OCI-M2 (cell line): Measurements from ENCODE around the gene GON4L.
"Not testable (repeated sequence)": the region's sequence is repeated elsewhere in the genome, so short reads cannot be mapped to it uniquely, and the experiment has no call there.

ENCODE experiments used
- DNase-seq: peaks from one replicate; lab custom pipeline; 2025; ENCODE audit not compliant: unreplicated experiment; lab: John Stamatoyannopoulos, UW

Gene GON4L

GRCh38 chr1:155872527-155872926 lies 15.5 kb upstream of the GON4L start:
- DNase-seq, result no peak

DNA sequence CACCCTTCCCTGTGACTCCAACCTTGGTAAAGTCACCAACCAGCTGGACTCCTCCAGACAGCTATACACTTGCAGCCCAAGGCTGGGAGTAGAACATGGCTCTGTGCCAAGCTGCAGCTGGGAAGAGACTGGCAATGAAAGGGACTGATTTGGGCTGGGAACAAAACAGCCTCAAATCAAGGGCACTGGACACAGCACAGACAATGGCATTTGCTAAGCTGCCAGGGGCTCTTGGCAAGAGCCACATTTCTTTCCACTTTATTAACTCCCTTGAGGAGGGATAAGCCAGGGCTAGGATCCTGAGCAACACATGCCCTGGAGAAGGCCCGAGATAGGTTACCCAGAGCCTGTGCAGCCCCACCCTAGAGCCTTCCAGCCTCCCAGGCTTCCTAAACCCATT lies 14.4 kb upstream of the GON4L start:
- no peak for DNase-seq

GRCh38 chr1:155867766-155868165 lies 10.8 kb upstream of the GON4L start:
- DNase-seq, result no peak

DNA sequence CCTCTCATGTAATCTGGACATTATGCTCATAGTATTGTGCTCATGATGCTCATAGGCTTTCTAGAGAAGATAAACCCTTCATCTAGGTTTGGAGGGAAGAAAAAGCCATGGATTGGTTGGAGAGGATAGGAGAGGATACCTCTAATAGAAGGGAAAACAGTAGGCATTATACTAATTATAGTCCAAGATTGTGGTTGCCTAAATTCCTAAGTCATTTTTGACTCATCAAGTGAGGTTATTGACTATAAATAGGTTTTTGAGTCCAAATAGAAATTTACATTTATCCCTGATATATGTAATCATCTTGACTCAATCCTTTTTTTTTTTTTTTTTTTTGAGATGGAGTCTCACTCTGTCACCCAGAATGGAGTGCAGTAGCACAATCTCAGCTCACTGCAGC lies 7.4 kb upstream of the GON4L start:
- no peak for DNase-seq

GRCh38 chr1:155861896-155862295 lies 4.9 kb upstream of the GON4L start:
- no peak for DNase-seq

- no peak for DNase-seq
These were observed 4.0 kb upstream of the GON4L start for GRCh38 chr1:155860970-155861510.

DNA sequence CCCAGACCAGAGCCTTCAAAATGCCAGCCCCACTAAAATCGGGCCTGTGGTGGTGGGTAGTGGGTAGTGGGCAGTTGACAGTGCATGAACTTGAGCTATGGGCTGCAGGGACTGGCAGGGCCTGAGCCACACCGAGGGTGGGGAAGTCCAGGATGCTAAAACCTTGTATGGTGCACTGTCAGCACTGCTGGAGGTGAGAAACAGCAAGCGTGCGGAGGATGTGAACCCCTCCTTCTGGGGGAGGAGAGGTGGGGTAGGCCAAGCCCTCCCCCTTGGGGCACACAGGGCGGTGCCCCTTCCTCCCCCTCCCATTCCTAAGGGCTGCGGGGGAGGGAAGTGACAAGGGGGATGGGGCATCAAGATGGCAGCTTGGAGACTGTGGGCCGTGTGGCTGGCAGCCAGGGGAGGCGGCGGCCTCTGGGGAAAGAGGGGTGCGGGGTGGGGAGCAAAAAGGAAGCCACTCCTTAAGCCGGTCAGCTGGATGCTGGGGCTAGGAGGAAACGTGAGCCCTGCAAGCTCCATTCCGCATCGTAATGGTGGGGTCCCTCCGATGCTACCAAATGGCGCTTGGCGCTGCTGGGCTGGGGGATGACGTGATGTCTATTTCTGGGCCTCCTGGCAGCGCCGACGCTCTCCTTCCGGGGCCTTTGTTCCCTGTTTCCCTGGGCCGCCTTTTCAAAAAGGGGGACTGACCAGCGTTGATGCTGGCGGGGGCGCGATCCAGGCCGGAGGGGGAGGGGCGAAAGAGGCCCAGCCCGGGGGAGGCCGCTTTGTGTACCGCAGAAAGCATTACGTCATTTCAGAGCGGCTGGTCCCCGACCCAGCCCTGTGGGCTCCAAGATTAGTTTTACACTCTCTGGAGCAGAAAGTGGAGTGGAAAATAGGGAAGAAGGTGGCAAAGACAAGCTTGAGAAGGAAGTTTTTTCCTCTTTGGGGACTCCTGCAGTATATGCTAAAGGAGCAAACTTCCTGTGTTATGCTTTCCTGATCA lies 3.2 kb upstream of the GON4L start:
- no peak for DNase-seq

DNA sequence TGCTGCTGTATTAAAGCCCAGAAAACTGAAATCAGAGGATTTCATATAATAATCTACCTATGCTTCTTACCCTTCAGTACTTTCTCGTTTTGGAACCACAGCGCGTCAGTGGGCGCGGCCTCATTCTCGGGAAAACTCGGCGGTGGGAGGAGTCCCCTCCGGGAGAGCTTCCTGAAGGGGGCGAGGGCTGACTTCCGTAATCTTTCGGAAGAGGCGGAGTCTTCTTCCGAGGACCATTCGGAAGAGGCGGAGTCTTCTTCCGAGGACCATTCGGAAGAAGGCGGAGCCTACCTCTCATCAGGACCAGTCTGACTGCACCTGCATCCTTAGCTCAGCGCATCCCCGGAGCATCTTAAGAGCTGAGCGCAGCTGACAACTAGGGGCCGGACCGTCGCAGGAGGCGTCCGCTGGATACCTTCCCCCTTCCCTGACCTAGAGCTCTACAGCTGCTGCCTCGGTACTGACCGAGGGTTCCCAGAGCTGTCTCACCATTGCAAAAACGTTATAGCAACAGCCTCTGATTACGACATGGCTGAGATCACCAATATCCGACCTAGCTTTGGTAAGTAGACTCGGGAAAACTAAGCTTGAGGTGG lies 2.3 kb upstream of the GON4L start, which contains the start of gene SYT11:
Gene SYT11 (plus strand): TSS at position 334 of the 596 bp plus-strand sequence. CDS start 195 bp downstream, at position 529.
- DNase-seq, result peak; percentile 17

DNA sequence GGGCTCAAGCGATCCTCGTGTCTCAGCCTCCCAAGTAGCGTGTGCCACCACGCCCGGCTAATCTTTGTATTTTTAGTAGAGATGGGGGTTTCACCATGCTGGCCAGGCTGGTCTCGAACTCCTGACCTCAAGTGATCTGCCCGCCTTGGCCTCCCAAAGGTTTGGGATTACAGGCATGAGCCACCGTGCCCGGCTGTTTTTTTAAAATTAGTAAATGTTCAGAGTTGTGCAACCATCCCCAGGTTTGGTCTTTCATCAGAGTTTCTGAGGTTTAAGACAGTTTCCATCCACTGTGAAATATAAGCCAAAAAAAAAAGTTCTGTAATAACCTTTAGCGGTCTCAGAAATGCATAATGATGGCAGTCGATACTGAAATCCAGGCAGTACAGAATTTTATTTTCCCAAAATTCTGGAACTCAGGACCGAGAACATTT lies 1.8 kb upstream of the GON4L start:
- no peak for DNase-seq

DNA sequence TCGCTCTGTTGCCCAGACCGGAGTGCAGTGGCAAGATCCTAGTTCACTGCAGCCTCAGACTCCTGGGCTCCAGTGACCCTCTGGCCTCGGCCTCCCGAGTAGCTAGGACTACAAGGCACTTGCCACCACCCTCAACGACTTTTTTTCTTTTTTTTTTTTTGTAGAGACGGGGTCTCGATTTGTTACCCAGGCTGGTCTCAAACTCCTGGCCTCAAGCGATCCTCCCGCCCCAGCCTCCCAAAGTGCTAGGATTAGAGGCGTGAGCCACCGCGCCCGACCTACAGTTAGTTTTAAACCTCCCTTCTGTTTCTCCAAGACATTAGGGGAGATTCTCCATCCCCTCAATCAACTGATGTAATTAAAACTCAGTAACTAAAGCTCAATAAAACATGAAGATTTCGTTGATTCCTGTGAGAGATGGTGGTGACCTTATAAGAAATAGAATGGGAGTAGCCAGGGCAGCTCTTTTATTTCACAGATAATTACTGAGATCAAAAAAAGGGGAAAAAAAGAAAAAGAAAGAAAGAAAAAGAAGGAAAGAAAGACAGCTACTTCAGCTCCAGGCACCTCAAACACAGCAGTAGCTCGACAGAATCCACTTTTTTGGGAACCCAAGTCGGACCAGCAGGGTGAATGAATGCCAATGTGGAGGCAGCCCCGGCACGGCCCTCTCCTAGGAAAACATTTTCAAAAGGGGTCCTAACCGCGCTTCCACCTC lies 598 bp downstream of the GON4L start:
- no peak for DNase-seq

GRCh38 chr1:155850345-155850744 lies 6.7 kb downstream of the GON4L start:
- DNase-seq, result no peak

- no peak for DNase-seq
These were observed 9.0 kb downstream of the GON4L start for GRCh38 chr1:155847823-155848529.

DNA sequence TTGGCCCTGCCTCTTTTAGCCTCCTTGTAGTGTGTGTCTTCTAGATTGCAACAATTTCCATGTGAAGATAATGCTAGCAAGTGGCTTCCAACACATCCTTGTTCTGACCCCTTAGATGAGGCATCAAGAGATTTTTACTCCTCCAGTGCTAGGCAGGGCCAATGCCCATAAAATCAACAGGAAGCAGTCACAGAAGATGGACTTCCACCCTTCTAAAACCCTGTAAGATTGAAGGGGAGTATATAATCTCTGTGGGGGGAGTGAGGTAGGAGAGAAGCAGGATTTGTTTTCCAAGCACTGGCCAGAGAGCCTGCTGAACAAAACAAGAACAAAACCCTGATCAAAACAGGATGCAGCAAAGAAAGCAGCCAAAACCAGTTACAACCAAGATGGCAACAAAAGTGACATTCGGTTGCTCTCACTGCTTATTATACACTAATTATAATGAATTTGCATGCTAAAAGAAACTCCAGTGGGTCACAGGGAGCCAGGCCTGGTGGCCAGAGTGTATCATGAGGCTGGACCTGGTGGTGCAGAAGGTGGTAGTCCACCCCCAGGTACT lies 12.1 kb downstream of the GON4L start:
- no peak for DNase-seq

GRCh38 chr1:155840386-155840785 lies 16.6 kb downstream of the GON4L start:
- no peak for DNase-seq

DNA sequence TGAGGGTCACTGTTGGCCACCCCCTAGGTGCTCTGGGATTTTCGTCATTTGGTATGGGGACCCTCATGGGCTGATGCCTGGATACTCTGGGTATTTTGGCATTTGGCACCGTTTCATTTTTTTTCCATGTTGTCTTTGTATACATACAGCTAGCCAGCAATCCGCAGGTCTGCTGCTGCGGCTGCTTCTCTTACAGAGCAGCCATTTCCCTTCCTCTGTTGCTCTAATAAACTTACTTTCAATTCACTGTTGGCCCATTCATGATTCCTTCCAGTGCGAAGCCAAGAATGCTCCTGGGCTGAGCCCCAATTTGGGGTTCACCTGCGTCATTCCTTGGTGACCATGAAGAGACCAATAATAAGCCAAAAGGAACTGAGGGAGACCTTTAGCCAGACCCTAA lies 21.5 kb downstream of the GON4L start:
- no peak for DNase-seq

- not testable (repeated sequence) for DNase-seq
These were observed 22.1 kb downstream of the GON4L start for GRCh38 chr1:155834927-155835399.

- DNase-seq, result no peak
These were observed 22.6 kb downstream of the GON4L start for GRCh38 chr1:155834296-155834926.

GRCh38 chr1:155833665-155834295 lies 23.2 kb downstream of the GON4L start:
- DNase-seq, result no peak

DNA sequence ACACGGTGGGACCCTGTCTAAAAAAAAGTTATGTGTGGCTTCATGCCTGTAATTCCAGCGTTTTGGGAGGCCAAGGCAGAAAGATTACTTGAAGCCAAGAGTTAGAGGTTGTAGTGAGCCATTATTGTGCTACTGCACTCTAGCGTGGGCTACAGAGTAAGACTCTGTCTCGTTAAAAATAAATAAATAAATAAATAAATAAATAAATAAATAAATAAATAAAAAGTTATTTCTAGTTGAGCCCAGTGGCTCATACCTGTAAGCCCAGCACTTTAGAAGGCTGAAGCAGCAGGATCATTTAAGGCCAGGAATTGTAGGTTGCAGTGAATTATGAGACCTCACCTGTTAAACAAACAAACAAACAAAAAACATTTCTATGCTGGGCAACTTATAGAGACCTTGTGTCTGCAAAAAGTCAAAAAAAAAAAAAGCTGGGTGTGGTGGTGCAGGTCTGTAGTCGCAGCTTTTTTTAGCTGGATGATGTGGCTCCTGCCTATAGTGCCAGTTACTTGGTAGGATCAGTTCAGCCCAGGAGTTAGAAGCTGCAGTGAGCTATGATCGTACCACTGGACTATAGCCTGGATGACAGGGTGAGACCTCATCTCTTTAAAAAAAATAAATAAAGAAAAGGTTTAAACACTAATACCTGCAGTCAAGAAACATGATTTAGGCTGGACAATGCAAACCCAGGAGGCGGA lies 25.6 kb downstream of the GON4L start:
- DNase-seq, result no peak
